Measurements from ENCODE around the gene SCARF1.

DNA sequence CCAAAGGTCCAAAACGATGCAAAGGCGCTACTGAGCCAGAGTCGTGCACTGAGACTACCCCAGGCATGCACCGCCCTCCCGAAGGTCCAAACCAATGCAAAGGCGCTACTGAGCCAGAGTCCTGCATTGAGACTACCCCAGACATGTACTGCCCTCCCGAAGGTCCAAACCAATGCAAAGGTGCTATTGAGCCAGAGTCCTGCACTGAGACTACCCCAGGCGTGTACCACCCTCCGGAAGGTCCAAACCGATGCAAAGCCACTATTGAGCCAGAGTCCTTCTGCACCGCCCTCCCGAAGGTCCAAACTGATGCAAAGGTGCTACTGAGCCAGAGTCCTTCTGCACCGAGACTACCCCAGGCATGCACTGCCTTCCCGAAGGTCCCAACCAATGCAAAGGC, 44.0 kb downstream of the SCARF1 start:
- TF ChIP-seq POLR2A (IDR thresholded peaks at IDR 0.05) (no peak), POLR2AphosphoS5 (IDR thresholded peaks at IDR 0.05) (no peak), EP300 (IDR thresholded peaks at IDR 0.05) (no peak)
- TF ChIP-seq, protein P1, sequence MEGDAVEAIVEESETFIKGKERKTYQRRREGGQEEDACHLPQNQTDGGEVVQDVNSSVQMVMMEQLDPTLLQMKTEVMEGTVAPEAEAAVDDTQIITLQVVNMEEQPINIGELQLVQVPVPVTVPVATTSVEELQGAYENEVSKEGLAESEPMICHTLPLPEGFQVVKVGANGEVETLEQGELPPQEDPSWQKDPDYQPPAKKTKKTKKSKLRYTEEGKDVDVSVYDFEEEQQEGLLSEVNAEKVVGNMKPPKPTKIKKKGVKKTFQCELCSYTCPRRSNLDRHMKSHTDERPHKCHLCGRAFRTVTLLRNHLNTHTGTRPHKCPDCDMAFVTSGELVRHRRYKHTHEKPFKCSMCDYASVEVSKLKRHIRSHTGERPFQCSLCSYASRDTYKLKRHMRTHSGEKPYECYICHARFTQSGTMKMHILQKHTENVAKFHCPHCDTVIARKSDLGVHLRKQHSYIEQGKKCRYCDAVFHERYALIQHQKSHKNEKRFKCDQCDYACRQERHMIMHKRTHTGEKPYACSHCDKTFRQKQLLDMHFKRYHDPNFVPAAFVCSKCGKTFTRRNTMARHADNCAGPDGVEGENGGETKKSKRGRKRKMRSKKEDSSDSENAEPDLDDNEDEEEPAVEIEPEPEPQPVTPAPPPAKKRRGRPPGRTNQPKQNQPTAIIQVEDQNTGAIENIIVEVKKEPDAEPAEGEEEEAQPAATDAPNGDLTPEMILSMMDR (IDR thresholded peaks at IDR 0.05) = no peak

All from suprapubic skin (tissue), 4 donors.